C4-2B (cell line): ENCODE data around the gene FRAS1.

ENCODE experiments used
- H3K27ac ChIP-seq: fragments of 450-650 bp; 2 replicates; pipeline ENCODE4 v1.5.1; 2017
- ZFX ChIP-seq: fragments of 450-650 bp; IDR thresholded peaks from 2 replicates; pipeline ENCODE4 v1.6.1; 2017
- TF ChIP-seq, protein P1 (sequence below): fragments of 450-650 bp; conservative IDR thresholded peaks from 2 replicates; pipeline ENCODE4 v1.5.1; 2017; ENCODE audit warnings: mild to moderate bottlenecking

FRAS1 gene

DNA sequence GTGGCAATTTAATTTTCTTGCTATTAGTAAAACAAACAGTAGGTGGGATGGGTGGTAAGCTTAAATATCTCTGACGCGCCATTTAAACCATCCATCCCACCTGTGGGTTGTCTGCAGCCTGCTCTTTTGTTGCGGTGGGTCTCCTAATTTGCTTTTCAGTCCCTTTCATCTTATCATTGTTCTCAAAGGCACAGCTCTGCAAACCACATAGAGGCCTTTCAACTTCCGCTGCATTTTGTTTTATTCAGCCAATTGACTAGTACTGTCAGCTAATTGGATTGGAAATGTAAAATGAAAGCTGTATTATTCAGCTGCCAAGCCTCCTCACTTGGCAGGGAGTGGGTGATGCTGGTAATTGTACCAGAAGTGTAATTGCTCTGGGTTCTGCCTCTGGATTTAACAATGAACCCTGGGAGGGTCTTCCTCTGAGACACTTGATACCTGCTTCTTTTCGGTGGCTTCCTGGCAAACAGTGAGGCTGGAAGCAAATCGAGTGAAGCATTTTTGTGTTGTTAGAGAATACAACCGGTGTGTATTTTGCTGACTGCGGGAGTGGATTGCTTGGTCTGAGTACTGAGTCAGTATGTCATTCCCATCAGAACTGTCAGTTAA is 165.6 kb downstream of the FRAS1 start:
- TF ChIP-seq, protein P1, sequence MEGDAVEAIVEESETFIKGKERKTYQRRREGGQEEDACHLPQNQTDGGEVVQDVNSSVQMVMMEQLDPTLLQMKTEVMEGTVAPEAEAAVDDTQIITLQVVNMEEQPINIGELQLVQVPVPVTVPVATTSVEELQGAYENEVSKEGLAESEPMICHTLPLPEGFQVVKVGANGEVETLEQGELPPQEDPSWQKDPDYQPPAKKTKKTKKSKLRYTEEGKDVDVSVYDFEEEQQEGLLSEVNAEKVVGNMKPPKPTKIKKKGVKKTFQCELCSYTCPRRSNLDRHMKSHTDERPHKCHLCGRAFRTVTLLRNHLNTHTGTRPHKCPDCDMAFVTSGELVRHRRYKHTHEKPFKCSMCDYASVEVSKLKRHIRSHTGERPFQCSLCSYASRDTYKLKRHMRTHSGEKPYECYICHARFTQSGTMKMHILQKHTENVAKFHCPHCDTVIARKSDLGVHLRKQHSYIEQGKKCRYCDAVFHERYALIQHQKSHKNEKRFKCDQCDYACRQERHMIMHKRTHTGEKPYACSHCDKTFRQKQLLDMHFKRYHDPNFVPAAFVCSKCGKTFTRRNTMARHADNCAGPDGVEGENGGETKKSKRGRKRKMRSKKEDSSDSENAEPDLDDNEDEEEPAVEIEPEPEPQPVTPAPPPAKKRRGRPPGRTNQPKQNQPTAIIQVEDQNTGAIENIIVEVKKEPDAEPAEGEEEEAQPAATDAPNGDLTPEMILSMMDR: no peak
- TF ChIP-seq ZFX: no peak
- no peak overlapping the region for H3K27ac ChIP-seq

DNA sequence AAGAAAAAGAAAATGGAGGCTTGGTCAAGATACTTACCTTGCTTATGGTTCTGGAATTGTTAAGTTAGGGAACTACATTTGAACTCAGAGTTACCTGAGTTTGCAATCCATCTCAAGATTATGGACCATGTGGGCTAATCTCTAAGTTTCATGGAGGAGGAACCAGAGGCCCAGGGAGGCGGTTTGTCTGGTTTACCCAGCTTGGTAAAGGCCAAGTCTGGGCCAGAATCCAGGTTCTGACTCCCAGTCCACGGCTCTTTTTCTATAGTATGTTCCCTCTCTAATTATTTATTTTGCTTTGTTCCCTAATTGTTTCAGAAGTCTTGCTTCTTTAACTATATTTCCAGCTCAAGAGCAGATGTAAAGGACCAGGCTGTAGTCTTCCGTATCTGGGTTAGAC is 168.1 kb downstream of the FRAS1 start:
- TF ChIP-seq, protein P1: no peak
- TF ChIP-seq ZFX: no peak

DNA sequence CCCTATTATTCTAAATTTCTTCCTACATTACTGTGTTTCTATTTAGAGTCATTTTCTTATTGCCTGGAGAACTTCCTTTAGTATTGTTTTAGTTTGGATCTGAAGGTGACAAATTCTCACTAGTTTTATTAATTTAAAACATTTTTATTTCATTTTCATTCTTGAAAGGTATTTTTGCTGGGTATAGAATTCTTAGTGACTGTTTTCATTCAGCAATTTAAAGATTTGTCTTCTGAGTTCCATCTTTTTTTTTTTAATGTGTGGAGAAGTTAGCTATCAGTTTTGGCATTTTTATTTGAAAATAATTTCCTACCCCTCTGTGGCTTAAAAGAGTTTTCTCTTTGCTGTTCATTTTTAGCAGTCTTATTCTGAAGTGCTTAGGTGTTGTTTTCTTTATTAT is 169.2 kb downstream of the FRAS1 start:
- no peak for TF ChIP-seq ZFX
- TF ChIP-seq, protein P1: no peak
- H3K27ac ChIP-seq: no peak overlapping the region

More for the DNA sequence above, 168.1 kb downstream of the FRAS1 start:
- no peak overlapping the region for H3K27ac ChIP-seq

DNA sequence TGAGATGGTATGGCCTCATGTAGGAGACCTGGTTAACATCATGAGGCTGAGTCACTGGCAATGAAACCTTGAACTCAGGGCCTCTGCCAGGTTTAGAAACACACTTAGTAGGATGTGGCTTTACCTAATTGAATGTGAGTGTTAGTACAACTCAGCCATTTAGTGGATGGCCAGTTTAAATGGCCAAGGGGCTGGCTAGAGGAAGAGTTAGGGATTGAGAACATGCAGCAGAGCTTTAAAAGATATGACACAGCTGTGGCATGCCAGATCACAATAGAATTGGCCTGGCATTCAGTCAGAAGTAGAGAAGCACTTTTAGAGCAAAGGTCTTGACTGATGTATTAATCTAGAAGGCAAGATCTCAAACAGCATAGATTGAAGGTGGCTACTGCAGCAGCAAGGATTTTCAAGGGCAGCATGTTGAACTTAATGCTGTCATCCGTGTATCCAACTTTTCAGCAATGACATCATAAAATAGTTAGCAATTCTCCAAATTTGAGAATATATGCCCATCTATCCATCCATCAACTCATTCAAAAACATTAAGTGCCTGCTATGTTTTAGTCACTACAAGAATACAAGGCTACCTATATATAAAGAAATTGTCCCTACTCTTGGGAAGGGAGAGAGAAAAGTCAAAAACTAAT is 170.4 kb downstream of the FRAS1 start:
- no peak overlapping the region for H3K27ac ChIP-seq
- TF ChIP-seq, protein P1: no peak
- TF ChIP-seq ZFX: no peak

DNA sequence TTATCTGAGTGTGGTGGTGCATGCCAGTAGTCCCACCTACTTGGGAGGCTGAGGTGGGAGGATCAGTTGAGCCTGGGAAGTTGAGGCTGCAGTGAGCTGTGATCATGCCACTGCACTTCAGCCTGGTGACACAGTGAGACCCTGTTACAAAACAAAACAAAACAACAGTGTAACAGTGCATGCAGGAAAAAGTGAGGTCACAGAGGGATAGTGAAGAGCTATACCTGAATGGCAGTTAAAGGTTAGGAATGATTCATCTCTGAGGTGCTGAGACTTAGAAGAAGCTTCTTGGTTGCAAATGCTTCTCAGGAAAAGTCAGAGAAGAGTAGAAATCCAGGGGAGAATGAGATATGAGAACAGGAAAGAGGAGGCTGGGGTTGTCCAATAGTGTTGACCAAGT is 178.7 kb downstream of the FRAS1 start:
- no peak overlapping the region for H3K27ac ChIP-seq
- TF ChIP-seq, protein P1: no peak
- TF ChIP-seq ZFX: no peak

DNA sequence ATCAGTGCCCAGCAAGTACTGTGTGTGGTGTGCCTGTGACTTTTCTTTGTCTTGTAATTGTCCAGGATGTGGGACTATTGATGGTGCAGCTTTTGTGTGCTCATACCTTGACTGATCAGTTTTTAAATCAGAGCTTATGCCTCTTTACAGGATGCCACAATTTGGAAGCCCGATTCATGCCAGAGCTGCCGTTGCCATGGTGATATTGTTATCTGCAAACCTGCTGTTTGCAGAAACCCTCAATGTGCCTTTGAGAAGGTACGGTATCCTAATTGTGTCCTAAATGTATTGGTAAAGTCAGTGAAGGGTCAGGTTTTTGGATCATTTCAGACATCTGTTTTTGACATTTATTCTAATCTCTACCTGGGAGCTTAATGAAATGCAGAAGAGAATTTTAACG is 180.2 kb downstream of the FRAS1 start:
- no peak overlapping the region for H3K27ac ChIP-seq
- TF ChIP-seq ZFX: no peak
- TF ChIP-seq, protein P1: no peak

DNA sequence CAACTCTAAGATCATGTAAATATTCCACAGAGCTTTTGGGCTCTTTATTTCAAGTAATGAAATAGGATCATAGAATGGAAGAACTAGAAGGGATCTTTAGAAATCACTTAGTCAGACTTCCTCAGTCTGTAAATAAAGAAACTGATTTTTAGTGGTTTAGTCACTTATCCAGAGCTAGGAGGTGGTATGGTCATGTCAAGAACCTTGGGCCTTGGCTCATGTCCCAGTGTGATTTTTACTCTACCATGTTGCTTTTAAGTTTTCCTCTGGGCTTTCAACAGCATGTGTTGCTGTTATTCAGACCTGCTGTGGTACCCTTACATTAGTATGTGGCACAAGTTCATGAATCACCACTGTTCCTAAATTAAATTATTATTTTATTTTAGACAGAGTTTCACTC is 184.9 kb downstream of the FRAS1 start:
- H3K27ac ChIP-seq: no peak overlapping the region
- TF ChIP-seq, protein P1: no peak
- no peak for TF ChIP-seq ZFX
